NCI-H1436 (cell line): ENCODE results near the gene ETV4.

Experiments
- DNase-seq: peaks from one replicate; lab custom pipeline; 2025; lab: John Stamatoyannopoulos, UW

The ETV4 gene

DNA sequence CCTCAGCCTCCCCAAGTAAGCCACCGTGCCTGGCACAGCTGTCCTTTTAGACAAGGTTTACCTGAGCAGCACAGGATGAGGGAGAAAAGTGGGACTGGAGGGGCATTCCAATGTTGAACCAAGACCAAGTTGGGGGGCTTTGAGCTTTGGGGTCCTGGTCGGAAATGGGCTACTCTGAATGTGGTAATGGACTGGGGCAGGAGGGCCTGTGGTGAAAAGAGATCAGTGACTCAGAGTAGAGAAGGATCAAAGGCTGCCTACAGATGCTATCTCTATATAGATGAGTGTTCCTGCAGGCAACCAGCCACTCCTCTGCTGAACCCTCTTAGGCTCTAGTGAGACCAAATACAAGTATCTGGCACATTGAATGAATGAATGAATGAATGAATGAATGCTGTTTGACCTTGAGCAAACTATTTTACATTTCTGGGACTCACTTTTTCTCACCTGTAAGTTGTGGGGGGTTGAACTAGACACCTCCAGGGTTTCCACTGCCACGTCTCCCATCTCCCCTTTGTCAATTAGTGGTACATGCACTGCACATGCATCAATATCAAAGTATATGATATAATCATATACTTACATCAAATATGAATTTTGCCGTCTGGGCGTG, 26.3 kb upstream of the ETV4 start:
- no peak for DNase-seq

DNA sequence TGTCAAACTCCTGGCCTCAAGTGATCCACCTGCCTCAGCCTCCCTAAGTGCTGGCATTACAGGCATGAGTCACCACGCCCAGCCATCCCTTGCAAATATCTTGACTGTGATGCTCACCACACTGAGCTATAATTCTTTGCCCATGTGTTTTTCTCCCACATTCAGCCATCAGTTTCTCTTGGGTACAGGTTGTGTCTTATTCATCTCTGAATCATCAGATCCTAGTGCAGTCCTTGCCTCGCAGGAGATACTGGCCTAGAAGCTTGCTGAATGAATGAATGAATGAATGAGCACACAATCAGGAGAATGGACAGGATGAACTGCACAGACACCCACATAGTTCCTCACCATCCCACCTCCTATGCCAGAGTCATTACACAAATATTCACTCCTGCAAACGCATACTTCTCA, 24.4 kb upstream of the ETV4 start:
- DNase-seq = no peak

DNA sequence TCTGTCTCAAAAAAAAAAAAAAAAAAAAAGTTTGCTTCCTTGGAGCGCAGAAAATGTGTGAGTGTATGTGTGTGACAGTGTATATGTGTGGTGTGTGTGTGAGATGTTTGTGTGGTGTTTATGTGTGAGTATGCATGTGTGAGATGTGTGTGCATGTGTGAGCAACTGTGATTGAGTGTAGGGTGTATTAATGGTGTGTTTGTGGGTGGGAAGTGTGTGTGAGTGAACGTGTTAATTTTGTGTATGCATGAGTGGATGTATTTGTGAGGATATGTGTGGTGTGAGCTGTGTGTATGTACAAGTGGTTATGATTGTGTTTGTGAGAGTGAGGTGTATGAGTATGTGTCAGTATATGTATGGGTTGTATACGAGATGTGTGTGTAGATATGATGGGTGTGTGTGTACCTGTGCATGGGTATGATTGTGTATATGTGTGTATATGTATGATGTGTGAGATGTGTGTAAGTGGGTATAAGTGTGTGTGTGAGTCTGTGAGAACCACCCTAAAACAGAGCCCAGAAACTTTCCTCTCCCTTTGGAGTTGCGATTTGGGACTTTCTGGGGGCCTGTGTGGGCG, 22.5 kb upstream of the ETV4 start:
- DNase-seq = no peak

DNA sequence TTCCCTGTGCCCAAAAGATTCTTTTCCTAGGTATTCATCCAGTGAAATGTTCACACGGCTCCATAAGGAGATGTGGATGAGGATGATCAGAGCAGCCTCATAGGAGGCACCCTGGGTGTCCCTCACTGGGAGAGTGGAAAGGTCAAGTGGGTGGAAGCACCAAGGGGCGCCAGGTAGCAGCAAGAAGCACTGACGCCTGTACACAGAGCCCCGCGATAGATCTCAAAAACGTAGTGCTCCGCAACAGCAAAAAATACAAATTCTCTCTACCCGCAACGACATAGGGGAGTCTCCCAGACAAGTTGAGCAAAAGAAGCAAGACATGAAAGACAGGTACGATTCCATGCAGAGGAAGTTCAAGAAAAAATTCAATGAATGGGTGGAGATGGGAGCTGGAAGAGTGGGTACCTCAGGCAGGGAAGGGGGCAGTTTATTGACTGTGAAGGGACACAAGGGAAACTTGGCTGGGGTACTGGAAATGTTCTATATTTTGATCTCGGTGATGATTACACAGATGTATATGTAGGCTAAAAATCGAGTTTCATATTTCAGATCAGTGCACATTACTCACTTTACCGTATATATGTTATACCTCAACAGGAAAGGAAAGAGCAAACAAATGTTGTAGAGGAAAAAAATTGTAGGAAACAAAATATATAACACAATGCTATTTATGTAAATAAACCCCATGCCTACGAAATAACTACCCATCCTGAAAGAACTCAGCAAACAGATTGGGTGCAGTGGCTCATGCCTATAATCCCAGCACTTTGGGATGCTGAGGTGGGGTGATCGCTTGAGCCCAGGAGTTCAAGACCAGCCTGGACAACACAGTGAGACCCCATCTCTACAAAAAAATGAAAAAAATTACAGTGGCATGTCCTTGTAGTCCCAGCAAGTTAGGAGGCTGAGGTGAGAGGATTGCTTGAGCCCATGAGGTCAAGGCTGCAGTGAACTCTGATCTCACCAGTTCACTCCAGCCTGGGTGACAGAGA, 17.8 kb upstream of the ETV4 start:
- no peak for DNase-seq

DNA sequence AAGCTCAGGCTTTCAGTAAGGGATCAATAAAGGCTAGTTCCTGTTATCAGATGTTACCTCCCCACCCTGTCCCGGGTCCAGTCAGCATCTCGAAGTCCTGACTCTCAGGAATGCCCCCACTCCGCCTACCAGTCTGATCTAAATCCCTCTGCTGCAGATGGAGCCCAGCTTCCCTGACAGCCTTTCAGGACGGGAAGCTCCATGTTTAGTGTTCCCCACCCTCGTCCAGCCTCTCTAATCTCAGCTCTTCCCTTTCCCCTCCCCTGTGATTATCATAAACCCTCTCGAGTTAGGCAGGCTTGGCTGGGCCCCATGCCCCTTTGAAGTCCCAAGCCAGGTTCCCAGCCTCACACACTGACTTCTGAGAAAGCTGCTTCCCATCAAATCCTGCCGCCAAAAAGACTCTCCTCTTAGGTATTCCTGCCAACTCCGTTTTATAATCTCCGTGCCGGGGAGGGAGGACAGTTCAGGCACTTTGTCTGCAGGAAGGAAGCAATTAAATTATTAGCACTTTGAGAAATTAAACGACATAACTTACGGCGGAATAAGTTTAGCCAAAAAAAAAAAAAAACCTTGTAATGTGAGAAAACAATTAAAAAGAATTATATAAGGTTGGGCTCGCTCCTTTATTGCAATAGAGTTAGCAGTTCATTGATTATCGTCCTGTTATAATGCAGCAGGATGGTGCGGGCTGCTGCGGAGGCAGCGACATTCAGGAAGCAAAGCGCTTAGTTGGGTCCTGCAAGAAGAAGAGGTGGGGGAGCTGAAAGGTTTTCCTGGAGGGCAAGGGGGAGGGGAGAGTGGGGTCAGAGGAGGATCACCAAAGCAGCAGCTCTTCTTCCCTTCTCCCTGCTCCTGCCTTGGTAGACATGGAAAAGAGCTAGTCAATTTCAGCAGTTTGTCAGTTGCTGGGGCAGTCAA, 16.8 kb upstream of the ETV4 start:
- DNase-seq = no peak

DNA sequence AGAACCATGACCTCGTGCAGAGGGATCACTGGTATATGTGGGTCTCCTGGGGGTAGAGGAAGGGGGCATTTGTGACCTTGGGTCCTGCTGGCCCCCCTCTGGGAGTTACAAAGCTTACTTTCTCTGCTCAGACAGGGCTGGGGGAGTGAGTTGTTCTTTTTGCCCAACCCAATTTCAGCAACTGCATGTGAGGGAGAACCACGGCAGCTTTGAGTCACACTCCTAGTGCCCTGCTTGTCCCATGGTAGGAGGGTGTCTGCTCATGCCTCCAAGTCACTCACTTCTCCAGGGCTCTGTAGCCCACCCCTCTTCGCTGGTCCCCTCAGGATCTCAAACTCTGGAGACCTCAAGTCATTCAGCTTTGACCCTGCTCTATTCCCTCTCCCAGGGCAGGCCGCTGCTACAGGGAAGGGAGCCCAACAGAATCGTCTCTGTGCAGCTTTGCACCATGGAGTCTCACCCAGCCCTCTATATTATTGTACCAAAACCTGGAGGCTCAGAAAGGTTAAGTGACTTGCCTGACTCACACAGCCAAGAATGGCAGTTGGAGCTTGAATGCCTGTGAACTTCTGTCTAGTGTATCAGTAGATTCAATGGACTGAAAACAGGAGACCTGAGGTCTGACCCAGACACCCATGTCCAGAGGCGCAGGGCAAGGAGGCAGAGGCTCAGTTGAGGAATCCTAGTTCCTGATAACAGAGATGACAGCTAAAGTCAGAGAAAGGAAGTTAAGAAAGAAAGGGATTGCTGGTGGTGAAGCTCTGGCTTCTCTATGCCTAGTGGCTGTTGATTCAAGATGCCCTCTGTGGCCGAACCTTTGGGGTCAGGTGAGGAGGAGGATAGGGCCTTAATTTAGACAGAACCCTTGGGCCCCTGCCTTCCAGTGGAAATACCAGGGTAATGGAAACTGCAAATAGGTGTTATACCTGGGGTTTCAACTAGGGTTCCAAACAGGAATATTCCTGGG, 14.6 kb upstream of the ETV4 start:
- DNase-seq = no peak

DNA sequence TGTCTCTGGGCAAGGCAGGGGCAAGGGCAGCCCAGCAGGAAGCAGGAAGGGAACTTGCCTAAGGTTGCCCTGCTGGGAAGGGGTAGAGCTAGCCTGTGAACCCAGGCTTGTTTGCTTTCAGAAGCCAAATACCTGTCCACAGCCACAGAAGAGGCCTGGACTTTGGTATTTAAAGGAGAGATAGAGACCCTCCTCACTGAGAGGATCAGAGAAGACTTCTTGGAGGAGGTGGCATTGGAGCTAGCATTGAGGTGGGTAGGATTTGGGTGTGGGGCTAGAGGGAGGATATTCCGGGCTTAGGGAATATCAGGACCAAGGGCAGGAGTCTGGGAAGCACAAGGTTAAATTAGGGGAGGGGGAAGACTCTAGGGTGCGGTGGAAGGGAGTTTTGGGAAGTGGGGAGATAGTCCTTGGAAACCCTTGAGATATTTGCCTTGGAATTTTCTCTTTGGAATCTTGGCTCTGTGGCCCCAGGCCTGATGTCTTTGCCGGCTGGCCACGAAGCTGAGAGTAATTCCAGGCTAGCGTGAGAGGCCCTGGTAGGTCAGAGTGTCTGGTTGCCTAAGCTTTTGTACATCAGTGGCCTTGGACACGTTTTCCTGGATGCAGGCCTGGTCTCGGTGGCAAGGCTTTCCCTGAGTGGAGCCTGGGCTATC, 13.1 kb upstream of the ETV4 start:
- DNase-seq = no peak

DNA sequence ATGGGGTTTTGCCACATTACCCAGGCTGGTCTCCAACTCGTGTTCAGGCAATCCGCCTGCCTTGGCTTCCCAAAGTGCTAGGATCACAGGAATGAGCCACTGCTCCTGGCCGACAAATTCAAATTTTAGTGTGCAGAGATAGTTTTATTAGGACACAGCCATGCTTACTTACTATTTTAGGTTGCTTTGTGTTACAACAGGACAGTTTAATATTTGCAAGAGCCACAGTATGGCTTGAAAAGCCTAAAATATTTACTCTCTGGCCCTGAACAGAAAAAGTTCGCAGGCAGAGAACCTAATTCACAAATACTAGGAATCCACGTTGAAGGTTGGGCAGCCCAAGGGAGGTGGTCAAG, 12.6 kb upstream of the ETV4 start:
- no peak for DNase-seq

DNA sequence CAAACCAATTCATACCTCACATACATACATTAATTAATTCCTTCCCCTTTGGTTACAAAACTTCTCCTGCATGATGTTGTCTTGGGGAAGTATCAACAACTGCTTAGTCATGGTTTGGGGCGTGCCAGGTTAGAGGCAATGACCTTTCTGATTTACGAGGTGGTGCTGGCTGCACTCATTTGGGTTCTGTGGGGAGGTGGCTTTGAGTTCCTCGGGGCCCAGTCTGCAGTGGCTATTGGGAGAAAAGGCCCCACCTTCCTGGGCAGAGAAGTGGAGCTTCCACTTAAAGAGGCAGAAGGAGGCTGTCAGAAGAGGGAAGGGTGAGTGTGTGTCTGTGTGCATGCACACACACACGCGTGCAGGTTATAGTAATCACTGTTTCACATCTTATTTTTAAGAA, 10.2 kb upstream of the ETV4 start:
- no peak for DNase-seq

DNA sequence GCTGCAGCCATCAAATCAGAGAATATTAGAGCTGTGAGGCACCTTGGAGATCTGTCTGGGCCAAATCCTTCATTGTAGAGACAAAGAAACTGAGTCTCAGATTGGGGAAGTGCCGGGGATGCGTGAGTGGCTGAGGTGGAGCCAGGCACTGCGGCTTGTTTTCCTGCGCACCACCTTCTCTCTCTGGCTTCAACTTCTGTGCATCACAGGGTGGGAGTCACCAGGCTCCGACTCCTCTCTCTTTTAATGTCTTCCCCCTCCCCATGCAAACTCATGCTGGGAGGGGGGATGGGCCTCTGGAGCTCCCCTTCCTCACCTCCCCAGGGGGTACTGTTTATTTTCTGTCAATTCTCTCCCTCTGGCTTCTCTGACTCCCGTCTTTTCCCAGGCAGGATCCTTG, 8.7 kb upstream of the ETV4 start:
- no peak for DNase-seq

DNA sequence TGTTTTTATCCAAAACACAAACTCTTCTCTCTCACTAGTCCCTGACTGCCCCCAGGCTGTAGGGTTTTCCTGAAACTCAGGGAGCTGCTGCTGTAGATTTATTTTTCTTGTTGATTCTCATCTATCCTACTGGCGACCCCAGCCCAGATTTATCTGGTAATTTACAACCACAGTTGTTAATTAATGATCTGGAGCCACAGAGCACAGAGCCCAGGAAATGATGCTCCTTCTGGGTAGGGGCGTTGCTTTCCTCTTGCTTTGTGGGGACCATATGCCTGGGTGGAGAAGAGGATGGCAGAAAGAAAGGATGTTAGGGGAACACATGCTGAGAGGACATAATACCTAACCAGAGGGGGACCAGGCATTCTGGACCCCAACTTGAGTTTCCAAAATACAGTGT, 7.4 kb upstream of the ETV4 start:
- no peak for DNase-seq

DNA sequence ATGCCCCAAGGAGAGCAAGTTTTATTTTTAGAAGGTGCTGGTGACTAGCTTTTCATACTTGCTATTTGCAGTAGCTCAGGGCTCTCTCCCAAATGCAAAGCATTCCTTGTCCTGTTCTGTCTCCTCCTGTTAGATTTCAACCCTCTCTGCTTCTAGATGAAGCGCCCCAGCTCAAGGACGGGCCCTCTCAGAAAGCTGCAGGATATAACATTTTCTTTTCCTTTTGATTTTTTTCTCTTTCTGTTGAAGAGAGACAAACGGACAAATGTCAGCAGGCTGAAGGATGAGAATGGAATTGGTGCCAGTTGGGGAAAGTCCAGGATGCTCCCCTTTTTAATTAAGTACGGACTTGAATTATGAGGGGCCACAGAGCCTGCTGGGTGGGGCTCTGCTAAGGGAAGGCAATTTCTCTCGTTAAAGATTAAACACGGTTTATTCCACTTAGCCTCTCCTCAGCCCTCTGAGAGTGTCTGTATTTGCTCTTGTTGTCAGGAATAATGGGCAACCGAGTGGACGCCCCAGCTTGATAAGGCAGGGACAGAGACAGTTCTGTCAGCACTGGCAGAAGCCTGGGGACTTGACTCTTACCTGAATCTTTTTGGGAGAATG, 6.2 kb upstream of the ETV4 start:
- no peak for DNase-seq

DNA sequence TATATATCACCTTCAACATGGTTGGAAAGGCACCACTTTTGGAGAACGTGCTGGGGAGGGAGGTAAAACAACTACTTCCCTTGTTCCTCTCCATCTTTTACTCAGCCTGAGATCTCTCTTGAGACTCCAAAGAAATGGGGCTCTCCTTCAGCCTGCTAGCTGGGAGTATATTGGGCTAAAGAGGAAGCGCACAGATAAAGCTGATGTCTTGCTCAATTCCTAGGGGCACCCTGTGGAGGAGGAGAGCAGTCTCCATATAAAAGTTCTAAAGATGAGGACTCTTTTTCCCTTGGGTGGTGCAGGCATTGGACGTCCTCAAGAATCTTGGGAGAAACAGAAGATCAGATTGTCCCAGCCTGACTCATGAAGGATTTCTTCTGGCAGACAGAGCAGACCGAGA, 4.6 kb upstream of the ETV4 start:
- no peak for DNase-seq

DNA sequence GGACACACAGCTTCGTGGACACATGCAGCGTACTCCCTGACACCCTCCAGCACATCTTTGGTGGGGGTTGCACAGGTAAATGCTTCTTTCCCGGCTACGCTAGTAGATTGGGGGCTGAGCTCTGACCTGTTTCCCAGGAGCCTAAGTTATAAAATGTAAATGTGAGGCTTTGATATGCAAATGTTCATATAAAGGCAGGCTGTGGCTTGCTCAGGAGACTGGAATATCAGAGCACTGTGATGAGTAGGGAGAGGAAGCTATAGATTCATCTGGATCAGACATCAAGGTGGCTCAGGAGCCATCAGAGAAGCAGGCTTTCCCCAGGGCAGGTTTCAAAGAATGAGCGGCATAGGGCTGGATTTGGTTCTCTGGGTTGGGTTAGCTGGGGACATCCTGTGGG, 3.4 kb upstream of the ETV4 start:
- DNase-seq = no peak

DNA sequence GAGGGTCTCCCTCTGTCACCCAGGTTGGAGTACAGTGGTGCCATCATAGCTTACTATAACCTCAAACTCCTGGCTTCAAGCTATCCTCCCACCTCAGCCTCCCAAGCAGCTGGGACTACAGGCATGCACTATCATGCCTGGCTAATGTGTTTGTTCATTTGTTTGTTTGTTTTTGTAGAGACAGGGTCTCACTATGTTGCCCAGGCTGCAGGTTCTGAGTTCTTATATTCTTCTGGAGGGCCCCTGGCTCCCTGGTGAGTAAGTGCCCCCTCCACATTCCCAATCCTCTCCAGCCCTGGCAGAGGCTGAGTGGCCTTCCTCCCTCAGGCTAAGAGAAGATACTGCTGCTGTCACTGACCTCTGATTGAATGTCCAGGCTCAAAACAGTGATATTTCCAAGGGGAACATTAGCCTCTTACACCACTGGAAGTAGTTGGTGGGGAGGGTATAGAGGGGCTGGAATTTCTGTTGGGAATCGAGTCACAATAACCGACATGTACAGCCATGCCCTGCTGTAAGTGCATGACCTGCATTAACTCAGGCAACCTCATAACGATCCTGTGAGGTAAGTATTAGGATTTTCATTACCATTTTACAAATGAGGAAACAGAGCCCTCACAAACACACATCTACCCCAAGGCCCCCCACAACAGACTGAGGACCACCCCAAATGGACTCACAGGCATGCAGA, 2.7 kb upstream of the ETV4 start:
- no peak for DNase-seq

DNA sequence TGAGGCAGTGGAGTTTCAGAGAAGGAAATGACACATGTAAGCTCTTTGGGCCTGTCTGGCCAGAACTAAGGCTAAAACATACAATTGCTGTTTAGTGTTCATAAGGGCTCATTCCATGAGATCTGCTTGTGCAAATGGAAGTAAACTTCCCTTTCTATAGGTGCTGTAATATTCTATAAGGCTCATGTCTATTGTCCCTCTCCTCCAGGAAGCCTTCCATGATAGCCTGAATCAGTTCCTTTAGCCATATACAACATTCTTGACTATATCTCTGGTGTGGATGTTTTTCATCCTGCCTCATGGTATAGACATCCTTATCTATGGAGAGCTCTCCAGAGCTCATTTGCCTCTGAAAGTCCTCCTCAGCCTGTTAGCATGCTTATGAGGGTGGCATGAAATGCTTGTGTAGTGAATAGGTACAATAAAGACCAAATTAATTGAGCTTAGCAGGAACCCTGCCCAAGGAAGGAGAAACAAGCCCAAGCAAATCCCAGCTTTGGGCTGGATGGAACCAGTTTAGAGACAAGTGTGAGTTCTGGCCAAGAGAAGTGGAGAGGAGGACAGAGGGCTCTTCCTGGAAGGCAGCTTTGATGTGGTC, 1.6 kb upstream of the ETV4 start:
- no peak for DNase-seq

DNA sequence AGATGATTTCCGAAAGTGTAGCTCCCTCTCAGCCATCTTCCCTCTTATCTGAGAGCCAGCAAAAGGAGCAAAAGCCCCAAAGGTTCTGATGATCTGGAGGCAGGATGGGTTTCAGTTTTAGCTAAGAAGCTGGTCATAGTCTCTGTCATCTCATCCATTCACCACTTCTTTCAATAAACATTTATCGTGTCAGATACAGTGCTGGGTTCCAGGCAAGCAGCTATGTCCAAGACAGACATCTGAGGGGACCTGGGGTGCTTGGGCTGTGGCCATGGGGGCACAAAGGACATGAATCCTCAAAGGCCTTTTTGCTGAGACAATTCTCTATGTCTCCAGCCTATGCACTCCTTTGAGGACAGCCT, 1.0 kb upstream of the ETV4 start:
- no peak for DNase-seq

DNA sequence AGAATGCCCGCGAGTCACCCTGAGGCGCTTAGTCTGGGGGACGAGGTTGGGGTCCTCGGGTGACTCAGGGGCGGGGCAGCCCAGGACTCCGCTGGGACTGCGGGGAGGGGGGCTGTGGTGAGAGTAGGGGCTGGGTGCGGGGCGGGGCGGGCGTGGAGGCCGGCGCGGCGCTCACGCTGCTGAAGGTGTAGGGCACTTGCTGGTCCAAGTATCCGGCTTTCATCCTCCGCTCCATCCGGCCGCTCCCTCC, 832 bp downstream of the ETV4 start:
- DNase-seq = no peak

DNA sequence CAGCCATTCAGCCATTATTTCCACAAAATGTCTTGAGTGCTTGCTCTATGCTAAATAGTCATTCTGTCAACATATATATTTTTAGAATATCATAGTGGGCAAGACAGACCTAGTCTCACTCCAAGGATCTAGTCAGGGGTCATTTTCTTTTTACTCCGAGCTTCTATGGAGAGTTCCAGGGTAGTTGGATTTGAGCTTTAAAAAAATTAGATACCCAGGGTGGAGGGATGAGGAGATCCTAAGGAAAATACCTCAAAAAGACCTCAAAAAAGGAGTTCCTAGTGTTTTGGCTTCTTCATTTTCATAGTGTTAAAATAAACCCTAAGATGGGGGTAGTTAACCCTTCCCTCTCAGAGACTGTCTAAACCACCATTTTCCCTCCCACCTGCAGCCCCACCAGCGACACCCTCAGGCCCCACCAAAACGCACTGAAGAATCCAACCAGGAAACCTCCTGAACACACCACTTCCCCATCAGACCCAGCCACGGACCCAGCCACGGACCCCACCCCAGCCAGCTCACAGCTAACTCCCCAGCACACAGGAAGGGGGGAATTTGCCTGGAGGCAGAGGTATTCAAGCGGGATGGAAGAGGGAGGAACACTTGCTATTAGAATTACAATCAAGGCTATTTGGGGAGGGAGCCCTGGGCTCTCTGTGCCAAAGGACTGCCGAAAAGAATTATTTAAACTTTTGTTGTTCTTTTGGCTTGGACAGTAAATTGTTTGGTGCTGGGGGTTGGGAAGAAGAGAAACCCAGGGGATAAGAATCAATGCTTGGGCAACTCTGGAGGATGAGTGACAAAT, 2.2 kb downstream of the ETV4 start:
- no peak for DNase-seq
